ENCODE measurements around the gene GRAP2.

GRAP2 gene

GRCh38 chr22:40022536-40023240 lies 121.8 kb downstream of the GRAP2 start:
- DNase-seq: peak; percentile 44
